ENCODE results near the gene CDHR4. TPM values are rescaled to one million over a fixed set of nuclear protein-coding genes. Genes with fewer than 3 reads are reported as not detected.

CDHR4 gene
- total RNA-seq, 1 experiment from 2014 or later, result 0.17 TPM

DNA sequence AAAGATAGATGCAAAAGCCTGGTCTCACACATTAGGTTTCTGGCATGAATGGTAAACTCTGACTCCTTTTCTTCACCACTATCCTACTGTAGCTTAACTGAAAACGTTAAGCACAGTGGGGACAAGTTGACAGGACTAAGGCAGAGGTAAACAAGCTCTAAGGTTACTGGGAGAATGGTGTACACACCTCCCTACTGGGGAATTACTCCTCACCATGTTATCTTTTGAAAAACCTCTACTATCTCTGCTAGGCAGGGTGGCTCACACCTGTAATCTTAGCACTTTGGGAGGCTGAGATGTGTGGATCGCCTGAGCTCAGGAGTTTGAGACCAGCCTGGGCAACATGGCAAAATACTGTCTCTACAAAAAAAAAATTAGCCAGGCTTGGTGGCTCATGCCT is 42.5 kb downstream of the CDHR4 start:
- no peaks in the 10 kb centered on the region; the same call in 1 of the 2 replicates for H3K36me3 Mint-ChIP-seq
- ChIA-PET CTCF (interaction anchor here (1.2 to 1.6 kb wide), 3 partner anchors 56 to 172 kb away, joined by 3 to 5 read pairs (median 5); partner anchors contain the start of gene MON1A), POLR2A (no interaction called here)
- H3K9me3 Mint-ChIP-seq, result no peaks in the 10 kb centered on the region
- peaks cover 5% of the 10 kb centered on the region for H3K4me1 Mint-ChIP-seq
- ATAC-seq (no peak), DNase-seq (ENCODE audit: low spot score) (no peak)
- H3K27ac Mint-ChIP-seq, result no peak overlapping the region
- H3K4me3 Mint-ChIP-seq, result no peak overlapping the region
- TF ChIP-seq ZNF232 (CRISPR knock-in tag; IDR thresholded peaks at IDR 0.05) (no peak), IRF2 (CRISPR knock-in tag; IDR thresholded peaks at IDR 0.05; ENCODE audit: borderline replicate concordance, low read depth) (no peak), SMAD3 (CRISPR knock-in tag; IDR thresholded peaks at IDR 0.05; ENCODE audit: borderline replicate concordance) (no peak), RORB (CRISPR knock-in tag; IDR thresholded peaks at IDR 0.05) (no peak), ZNF671 (CRISPR knock-in tag; IDR thresholded peaks at IDR 0.05) (no peak), GRHL2 (CRISPR knock-in tag; IDR thresholded peaks at IDR 0.05; ENCODE audit: insufficient replicate concordance, severe bottlenecking) (no peak), ZNF121 (CRISPR knock-in tag; IDR thresholded peaks at IDR 0.05) (no peak), ELF4 (CRISPR knock-in tag; IDR thresholded peaks at IDR 0.05; ENCODE audit: low read depth) (no peak), JAZF1 (CRISPR knock-in tag; IDR thresholded peaks at IDR 0.05) (no peak), TEAD4 (CRISPR knock-in tag; IDR thresholded peaks at IDR 0.05) (no peak)
- TF ChIP-seq, protein P1, sequence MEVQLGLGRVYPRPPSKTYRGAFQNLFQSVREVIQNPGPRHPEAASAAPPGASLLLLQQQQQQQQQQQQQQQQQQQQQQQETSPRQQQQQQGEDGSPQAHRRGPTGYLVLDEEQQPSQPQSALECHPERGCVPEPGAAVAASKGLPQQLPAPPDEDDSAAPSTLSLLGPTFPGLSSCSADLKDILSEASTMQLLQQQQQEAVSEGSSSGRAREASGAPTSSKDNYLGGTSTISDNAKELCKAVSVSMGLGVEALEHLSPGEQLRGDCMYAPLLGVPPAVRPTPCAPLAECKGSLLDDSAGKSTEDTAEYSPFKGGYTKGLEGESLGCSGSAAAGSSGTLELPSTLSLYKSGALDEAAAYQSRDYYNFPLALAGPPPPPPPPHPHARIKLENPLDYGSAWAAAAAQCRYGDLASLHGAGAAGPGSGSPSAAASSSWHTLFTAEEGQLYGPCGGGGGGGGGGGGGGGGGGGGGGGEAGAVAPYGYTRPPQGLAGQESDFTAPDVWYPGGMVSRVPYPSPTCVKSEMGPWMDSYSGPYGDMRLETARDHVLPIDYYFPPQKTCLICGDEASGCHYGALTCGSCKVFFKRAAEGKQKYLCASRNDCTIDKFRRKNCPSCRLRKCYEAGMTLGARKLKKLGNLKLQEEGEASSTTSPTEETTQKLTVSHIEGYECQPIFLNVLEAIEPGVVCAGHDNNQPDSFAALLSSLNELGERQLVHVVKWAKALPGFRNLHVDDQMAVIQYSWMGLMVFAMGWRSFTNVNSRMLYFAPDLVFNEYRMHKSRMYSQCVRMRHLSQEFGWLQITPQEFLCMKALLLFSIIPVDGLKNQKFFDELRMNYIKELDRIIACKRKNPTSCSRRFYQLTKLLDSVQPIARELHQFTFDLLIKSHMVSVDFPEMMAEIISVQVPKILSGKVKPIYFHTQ (CRISPR knock-in tag; IDR thresholded peaks at IDR 0.05), result no peak
- TF ChIP-seq, protein P2, sequence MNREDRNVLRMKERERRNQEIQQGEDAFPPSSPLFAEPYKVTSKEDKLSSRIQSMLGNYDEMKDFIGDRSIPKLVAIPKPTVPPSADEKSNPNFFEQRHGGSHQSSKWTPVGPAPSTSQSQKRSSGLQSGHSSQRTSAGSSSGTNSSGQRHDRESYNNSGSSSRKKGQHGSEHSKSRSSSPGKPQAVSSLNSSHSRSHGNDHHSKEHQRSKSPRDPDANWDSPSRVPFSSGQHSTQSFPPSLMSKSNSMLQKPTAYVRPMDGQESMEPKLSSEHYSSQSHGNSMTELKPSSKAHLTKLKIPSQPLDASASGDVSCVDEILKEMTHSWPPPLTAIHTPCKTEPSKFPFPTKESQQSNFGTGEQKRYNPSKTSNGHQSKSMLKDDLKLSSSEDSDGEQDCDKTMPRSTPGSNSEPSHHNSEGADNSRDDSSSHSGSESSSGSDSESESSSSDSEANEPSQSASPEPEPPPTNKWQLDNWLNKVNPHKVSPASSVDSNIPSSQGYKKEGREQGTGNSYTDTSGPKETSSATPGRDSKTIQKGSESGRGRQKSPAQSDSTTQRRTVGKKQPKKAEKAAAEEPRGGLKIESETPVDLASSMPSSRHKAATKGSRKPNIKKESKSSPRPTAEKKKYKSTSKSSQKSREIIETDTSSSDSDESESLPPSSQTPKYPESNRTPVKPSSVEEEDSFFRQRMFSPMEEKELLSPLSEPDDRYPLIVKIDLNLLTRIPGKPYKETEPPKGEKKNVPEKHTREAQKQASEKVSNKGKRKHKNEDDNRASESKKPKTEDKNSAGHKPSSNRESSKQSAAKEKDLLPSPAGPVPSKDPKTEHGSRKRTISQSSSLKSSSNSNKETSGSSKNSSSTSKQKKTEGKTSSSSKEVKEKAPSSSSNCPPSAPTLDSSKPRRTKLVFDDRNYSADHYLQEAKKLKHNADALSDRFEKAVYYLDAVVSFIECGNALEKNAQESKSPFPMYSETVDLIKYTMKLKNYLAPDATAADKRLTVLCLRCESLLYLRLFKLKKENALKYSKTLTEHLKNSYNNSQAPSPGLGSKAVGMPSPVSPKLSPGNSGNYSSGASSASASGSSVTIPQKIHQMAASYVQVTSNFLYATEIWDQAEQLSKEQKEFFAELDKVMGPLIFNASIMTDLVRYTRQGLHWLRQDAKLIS (CRISPR knock-in tag; IDR thresholded peaks at IDR 0.05; ENCODE audit: borderline replicate concordance), result no peak
- TF ChIP-seq, protein P3, sequence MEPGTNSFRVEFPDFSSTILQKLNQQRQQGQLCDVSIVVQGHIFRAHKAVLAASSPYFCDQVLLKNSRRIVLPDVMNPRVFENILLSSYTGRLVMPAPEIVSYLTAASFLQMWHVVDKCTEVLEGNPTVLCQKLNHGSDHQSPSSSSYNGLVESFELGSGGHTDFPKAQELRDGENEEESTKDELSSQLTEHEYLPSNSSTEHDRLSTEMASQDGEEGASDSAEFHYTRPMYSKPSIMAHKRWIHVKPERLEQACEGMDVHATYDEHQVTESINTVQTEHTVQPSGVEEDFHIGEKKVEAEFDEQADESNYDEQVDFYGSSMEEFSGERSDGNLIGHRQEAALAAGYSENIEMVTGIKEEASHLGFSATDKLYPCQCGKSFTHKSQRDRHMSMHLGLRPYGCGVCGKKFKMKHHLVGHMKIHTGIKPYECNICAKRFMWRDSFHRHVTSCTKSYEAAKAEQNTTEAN (CRISPR knock-in tag; IDR thresholded peaks at IDR 0.05), result no peak
- TF ChIP-seq, protein P4, sequence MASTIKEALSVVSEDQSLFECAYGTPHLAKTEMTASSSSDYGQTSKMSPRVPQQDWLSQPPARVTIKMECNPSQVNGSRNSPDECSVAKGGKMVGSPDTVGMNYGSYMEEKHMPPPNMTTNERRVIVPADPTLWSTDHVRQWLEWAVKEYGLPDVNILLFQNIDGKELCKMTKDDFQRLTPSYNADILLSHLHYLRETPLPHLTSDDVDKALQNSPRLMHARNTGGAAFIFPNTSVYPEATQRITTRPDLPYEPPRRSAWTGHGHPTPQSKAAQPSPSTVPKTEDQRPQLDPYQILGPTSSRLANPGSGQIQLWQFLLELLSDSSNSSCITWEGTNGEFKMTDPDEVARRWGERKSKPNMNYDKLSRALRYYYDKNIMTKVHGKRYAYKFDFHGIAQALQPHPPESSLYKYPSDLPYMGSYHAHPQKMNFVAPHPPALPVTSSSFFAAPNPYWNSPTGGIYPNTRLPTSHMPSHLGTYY (CRISPR knock-in tag; IDR thresholded peaks at IDR 0.05), result no peak
- no peaks in the 10 kb centered on the region for H3K27me3 Mint-ChIP-seq (ENCODE audit: low read depth)

DNA sequence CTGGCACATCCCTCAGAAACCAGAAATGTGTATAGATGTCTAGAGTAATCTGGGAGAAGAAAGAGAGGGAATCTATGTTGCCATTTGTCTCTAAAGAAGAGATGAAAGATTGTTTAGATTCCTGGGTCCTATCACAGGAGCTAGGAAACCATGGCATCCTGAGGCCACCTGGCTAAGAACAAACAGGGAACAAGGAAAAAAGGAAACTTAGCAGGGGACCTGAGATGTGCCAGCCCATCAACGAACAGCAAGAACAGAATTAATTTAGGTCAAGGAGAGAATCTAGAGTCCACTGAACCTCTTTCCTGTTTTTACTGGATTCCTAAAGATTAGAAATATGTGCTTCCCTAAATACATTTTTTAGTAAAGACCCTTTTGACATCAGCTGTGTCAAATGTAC is 43.6 kb downstream of the CDHR4 start:
- POLR2A ChIA-PET, result interaction anchor here (0.7 kb wide), 1 partner anchor 227 kb away, joined by 4 read pairs; no protein-coding TSS in a partner anchor
- peak overlapping the region; percentile 28; the same call in 1 of the 2 replicates for H3K27ac Mint-ChIP-seq
- CTCF ChIA-PET, result interaction anchor here (0.9 to 1.0 kb wide), 2 partner anchors 36 to 55 kb away, joined by 3 to 5 read pairs; partner anchors contain the start of gene AMIGO3
- TF ChIP-seq ZNF396 (CRISPR knock-in tag; IDR thresholded peaks at IDR 0.05; ENCODE audit: borderline replicate concordance), result no peak
- TF ChIP-seq FOXP1 (CRISPR knock-in tag; IDR thresholded peaks at IDR 0.05; ENCODE audit: borderline replicate concordance), result no peak
- TF ChIP-seq, protein P5, sequence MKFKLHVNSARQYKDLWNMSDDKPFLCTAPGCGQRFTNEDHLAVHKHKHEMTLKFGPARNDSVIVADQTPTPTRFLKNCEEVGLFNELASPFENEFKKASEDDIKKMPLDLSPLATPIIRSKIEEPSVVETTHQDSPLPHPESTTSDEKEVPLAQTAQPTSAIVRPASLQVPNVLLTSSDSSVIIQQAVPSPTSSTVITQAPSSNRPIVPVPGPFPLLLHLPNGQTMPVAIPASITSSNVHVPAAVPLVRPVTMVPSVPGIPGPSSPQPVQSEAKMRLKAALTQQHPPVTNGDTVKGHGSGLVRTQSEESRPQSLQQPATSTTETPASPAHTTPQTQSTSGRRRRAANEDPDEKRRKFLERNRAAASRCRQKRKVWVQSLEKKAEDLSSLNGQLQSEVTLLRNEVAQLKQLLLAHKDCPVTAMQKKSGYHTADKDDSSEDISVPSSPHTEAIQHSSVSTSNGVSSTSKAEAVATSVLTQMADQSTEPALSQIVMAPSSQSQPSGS (CRISPR knock-in tag; IDR thresholded peaks at IDR 0.05; ENCODE audit: borderline replicate concordance, low read depth), result no peak
- TF ChIP-seq, protein P6, sequence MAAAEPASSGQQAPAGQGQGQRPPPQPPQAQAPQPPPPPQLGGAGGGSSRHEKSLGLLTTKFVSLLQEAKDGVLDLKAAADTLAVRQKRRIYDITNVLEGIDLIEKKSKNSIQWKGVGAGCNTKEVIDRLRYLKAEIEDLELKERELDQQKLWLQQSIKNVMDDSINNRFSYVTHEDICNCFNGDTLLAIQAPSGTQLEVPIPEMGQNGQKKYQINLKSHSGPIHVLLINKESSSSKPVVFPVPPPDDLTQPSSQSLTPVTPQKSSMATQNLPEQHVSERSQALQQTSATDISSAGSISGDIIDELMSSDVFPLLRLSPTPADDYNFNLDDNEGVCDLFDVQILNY (CRISPR knock-in tag; IDR thresholded peaks at IDR 0.05), result no peak
- no peak for TF ChIP-seq ZNF121 (CRISPR knock-in tag; IDR thresholded peaks at IDR 0.05)
- no peak for TF ChIP-seq SOX15 (CRISPR knock-in tag; IDR thresholded peaks at IDR 0.05)

More for the DNA sequence above, 43.6 kb downstream of the CDHR4 start:
- no peaks in the 10 kb centered on the region for H3K27me3 Mint-ChIP-seq (ENCODE audit: low read depth)
- peaks cover 5% of the 10 kb centered on the region for H3K4me1 Mint-ChIP-seq
- DNase-seq (ENCODE audit: low spot score), result no peak
- ATAC-seq, result no peak
- no peaks in the 10 kb centered on the region for H3K9me3 Mint-ChIP-seq
- H3K4me3 Mint-ChIP-seq, result no peak overlapping the region
- H3K36me3 Mint-ChIP-seq, result no peaks in the 10 kb centered on the region; the same call in 1 of the 2 replicates
